Stimulated activated CD8-positive, alpha-beta memory T cell treated with anti-CD3 and anti-CD28 coated beads, Interleukin-7, amount 100 ng/mL, for 48 hours (primary cell): ENCODE measurements around the gene LONRF3.

Experiments
- DNase-seq, 2 donors: peaks; one replicate each; pipeline ENCODE4 v3.0.0-alpha.2; 2020; ENCODE audit warnings: low read depth in 1 of 2; ENCODE audit errors: extremely low read depth in 1 of 2

LONRF3 gene

DNA sequence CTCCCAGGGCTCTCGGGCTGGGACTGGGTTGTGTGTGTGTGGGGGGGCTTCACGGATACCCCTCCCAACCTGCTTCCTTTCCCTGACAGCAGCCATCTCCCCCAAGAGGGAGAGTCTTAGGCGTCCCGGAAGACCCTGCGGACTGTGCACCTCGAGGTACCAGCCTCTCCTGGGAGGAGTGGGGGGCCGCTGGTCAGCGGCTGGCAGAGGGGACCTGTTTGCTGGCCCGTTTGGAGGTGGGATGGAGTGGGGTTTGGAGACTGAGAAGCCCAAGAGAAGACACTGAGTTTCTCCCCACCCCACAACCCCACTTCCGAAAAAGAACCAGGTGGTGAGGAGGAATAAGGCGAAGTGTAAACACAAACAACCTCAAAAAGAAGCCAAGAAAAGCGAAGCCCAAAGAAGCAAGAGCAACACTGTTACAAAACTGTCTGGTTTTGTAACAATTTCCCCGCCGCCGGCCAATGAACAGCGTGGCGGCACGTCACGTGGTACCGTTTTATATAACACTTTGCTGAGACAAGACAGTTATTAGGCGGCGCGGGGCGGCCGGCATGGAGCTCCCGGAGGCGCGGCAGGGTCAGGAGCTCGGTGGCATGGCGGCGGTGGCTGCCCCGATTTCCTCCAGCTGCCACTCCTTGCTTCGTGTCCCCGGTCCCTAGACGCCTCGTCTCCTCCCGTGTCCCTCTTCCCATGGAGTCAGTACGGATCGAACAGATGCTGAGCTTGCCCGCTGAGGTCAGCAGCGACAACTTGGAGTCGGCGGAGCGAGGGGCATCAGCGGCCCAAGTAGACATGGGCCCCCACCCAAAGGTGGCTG is at the start of gene LONRF3:
LONRF3 (plus strand) TSS at position 531 of the 820 bp plus-strand sequence; CDS start at position 694, 163 bp downstream.
- DNase-seq, result peak in 1 of 2 donors; percentile 17

DNA sequence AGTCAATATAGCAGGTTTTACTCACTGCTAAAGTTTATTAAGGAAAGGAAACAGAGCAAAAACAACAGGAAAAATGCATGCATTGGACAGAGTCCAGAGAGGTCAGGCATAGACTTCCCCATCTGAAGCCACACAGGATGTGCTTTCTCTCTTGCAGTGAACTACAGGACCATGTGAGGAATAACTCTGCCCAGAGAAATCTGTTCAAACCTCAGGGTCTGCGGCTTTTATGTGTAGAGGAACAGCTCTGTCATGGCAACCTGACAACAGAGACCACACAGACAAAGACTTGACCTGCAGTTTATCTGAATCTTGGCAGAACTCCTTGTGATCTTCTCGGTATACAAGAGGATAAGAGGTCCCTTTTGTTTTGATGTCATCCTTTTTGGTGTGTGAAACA is 46.3 kb upstream of the LONRF3 start:
- DNase-seq, result no peak

DNA sequence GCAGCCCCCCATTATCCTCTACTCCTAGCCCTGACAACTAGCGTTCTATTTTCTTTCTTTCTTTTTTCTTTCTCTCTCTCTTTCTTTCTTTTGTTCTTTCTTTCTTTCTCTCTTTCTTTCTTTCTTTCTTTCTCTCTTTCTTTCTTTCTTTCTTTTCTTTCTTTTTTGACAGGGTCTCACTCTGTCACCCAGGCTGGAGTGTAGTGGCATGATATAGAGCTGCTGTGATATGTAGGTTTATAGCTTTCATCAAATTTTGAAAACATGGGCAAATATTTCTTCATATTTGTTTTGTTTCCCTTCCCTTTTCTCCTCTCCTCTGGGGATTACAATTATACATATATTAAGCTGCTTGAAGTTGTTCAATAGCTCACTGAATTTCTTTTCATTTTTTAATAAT is 39.1 kb upstream of the LONRF3 start:
- no peak for DNase-seq

DNA sequence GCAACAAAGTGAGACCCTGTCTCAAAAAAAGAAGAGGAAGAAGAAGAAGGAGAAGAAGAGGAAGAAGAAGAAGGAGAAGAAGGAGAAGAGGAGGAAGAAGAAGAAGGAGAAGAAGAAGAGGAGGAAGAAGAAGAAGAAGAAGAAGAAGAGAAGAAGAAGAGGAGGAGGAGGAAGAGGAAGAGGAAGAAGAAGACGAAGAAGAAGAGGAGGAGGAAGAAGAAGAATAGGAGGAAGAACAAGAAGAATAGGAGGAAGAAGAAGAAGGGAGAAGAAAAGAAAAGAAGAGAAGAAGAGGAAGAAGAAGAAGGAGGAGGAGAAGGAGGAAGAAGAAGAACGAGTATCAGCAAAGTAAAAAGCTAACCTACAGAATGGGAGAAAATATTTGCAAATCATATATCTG is 33.3 kb upstream of the LONRF3 start:
- no peak for DNase-seq

DNA sequence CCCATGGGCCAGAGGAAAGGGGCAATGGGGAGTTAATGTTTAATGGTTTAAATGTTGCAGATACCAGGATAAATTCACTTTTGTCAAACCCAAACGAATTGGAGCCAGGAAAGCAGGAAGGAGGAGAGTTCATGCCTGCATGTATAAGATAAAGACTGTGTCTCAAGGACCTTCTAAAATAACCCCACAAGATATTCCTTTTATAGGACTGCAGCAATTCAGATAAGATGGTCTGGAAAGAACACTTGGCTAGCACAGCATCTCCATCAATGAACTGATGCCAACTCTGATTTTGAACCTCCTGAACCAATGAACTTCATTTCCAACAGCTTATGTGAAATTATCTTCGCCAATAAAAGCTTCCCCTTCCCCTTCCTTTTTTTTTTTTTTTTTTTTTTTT is 31.3 kb upstream of the LONRF3 start:
- DNase-seq, result no peak

DNA sequence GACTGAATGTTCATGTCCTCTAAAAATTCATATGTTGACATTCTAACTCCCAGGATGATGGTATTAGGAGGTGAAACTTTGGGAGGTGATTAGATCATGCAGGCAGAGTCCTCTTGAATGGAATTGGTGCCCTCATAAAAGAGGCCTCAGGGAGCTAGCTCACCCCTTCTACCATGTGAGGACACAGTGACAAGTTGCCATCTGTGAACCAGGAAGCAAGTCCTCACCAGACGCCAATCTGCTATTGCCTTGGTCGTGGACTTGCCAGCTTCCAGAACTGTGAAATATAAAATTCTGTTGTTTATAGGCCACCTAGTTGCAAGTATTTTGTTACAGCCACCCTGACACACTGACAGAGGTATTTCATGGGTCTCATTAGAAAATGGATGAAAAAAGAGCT is 28.5 kb upstream of the LONRF3 start:
- no peak for DNase-seq

DNA sequence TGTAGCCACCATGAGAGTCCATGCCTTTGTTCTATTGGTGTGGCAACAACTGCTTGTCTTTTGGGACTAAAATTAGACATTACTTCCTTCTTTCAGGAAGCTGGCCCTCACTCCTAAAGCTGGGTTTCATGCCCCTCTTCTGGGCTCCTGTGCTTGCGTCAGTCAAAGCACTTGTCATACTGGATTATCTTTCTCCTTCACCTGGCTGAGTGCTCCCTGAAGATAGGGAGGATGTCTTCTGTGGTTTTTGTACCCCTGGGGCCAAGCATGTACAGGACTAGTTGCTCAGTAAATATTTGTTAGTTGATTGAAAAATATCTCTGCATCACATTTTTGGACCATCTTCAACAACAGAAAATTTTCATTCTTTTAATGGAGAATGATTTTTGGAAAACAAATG is 26.1 kb upstream of the LONRF3 start:
- no peak for DNase-seq

DNA sequence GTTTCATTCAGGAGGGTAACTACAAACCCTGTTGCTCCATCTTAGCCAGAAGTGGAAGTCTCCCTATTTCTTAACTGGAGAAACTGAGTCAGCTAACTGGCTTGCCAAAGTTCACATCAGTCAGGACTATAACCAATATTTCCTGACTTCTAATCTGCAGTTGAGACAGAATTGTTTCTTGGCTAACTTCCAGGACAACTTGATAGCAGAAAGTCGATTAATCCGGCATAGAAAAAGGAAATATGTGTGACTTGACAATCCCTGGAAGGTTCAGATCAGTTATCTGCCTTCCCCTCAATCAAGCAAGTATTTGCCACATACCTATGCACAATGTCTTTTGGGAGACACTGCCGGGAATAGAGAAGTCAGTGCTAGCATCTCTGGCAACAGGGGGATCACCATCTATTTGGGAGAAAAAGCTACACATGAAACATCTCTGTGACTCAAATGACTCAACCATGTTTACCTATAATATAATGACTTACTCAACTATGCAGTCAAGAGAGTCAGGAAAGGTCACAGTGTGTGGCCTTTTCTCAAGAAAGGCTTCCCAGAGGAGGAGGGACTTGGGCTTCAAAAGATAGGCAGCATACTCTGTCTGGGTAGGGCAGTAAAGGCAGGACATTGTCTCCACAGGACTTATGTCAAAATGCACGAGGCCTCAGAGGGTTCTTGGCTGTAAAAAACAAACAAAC is 12.4 kb upstream of the LONRF3 start:
- no peak for DNase-seq

DNA sequence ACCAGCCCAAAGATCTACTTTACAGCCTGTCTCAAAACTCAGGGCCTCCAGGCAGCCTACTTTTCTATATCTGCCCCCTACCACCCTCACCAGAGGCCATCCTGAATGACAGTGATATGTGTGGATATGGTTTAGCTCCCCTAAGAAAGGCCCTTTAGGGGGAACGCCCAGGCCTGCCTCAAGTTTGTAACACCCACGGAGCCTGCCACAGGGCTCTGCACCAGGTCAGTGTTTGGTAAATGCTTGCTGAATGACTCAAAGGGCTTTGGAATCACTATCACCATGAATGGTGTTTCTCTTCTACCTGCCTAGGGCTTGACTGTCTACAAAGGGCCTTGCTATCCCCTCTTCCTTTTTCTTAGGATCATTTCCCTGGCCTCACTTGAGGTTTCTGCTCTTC is 11.3 kb upstream of the LONRF3 start:
- no peak for DNase-seq

DNA sequence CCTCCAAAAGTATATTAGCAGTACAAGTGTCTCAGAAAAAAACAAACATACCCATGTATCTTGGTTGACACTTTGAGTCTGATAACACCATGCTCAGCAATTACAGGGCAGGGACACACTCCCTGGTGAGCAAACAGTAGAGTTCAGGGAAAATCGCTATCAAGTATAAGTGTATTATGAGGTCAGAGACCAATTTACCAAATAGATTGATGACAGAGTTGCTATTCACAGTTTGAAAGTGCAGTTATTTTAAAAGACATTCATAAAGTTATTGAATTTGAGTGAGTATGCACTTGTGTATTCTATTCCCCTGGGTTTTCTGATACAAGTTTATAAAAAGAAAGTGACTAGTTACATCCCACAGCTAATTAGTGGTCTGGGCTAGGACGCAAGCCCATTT is 10.2 kb upstream of the LONRF3 start:
- DNase-seq, result no peak

DNA sequence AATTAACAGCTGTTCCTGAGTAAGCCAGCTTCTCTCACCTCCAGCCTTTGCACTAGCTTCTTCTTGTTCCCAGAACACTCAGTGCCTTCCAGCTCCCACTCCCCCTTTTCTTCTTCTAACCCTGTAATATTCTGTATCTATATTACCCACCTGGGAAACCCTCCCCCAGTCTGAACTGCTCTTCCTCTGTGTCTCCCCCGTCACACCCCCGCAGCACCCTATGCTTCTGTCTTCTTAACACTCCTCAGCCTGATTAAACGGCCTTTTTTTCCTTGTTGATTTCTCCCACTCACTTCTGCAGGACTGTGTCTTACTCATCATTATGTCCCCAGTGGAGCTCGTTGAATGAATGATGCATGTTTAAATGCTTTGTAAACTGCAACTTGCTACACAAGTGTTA is 9.0 kb upstream of the LONRF3 start:
- DNase-seq, result no peak

DNA sequence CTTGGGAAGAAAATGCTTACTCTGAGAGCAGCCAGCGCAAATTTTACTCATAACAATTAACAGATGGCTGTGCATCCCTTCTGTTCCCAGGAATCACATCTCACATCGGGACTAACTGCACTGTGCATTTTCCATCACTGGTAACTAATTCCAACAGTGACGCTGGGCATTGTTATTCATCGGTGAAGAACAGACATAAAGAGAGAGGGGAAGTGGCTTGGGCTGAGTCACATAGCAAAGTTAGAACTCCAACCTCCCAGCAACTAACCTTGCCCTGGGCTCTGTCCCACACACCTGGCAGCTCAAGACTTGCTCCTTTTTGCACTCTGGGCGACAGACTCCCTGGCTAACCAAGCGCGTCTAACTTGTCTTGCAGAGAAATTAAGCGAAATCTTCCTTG is 6.4 kb upstream of the LONRF3 start:
- DNase-seq, result no peak

DNA sequence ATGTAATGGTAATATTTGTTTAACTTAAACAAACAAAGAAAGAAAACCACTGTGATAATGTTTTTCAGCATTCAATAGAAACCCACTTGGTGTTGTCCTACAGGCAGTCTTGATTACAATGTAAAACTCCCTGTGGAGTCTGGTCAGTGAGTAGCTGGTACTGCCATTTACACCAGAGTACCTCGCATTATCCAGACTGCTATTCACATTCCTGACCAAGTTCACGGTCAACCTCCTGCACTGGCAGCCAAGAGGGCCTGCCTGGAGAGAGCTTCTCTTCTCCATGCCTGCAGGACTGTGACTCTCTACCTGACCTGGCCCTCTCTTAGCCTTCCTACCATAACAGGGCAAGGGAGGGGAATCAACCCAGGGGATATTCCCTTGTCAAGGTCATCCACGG is 2.9 kb upstream of the LONRF3 start:
- no peak for DNase-seq

DNA sequence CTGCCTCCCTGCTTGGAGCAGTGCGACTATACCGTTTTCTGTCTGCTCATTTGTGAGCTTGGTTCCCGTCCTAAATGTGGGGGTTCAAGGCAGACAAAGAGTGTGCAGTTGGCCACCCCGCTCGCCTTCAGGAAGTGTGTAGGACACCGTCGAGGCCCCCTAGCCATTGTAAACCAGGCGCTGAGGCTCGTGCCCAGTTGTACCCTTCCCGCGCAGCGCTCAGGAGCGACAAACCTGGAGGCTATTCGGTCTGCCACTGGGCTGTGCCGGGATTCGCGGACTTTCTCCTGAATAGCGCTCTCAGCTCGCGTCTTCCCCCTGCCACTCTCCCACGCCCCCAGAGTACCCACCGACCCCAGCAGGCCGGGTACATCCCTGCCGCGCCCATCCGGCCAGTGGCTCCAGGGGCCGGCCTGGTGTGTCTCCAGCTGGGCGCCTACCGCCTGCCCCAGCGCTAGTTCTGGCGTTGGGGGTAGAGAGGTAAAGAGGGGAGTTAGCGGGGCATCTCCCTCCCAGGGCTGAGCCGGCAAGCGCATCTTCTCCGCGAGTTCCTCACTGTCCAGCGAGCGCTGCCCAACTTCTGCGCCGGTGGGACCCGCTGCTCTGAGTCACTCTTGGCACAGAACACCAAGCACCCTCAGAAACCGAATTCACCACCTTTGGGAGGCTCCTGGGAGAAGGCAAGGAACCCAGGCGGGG is 880 bp upstream of the LONRF3 start:
- DNase-seq, result no peak

DNA sequence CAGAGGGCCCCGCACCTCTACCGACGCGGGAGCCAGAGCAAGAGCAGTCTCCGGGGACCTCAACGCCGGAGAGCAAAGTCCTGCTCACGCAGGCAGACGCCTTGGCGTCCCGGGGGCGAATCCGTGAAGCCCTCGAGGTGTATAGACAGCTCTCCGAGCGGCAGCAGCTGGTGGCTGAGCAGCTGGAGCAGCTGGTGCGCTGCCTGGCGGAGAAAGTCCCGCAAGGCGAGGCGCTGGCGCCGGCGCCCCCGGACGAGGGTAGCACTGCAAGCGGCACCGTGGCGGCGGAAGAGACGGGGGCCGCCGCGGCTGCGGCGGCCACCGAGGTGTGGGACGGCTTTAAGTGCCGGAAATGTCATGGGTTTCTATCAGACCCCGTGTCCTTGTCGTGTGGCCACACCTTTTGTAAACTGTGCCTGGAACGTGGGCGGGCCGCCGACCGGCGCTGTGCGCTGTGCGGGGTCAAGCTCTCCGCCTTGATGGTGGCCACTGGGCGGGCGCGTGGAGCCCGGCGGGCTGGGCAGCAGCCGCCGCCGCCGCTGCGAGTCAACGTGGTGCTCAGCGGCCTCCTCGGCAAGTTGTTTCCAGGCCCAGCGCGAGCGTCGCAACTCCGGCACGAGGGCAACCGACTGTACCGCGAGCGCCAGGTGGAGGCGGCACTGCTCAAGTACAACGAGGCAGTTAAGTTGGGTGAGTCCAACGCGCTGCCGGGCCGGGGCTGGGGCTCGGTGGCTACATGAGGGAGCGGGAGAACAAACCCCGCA is 672 bp downstream of the LONRF3 start:
- peak in 1 of 2 donors; percentile 11 for DNase-seq

DNA sequence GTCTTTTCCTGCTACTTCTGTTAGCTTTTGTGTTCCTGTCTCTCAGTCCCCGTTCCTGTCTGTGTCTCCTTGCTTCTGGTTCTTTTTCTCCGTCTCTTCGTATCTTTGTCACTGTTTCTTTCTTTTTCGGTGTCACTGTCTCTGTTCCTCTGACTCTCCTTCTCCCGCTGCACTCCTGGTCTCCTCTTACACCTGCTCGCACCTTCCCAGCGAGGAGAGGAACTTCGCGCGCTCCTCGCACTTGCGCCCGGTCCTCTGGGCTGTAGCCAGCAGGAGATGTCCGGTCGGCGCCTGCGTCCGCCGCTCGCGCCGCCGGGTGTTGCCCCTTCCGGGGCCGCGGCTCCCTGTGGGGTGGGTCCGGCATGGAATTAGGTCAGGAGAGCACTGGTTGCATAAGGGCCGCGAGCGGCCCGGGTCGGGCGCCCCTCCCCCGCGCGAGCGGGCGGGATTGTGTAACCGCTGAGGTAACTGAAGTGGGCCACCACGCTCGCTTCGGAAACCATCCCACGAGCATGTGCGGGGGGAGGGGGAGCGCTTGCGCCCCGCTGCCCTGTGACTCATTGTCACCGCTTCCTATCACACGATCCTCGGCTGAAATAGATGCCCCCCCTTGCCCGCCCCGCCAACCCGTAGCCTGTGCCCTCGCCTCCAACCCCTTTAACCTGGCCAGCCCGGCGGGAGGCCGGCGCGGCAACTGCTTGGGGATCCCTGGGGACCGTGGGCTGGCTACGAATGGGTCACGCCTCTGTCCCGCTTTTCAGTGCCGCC is 1.6 kb downstream of the LONRF3 start:
- DNase-seq, result peak; percentile 32 to 47

DNA sequence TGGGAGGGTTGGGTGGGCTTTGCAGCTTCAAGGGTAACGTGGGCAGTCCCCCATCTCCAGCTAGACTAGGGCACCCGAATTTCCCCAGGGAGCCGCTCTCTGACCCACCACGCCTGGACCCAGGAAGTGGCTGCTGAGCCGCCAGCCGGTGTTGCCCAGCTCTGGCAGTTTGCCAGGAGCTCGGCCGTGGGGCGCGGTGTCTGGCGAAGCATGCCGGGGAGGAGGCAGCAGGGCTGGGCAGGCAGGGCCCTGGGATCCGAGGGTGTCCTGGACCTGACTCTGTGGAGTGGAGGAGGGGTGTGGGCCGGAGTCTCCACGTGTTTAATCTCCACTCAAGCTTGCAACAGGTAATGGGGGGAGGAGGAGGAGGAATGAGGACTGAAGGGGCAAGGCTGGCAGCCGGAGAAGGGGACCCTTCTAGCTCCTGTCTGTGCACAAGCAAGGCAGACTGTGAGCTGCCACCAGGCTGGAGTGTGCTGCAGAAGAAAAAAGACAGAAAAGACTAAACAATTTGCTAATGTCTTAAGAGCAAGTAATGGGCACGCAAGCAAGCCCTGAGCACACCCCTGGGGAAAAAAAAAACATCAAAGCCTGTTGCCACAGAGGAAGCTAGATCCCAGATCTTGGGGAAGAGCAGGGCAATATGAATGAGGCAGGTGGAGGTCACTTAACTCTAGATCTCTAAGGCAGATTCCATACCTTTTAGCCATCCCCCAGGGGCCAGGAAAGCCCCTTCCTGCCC is 2.4 kb downstream of the LONRF3 start:
- no peak for DNase-seq

DNA sequence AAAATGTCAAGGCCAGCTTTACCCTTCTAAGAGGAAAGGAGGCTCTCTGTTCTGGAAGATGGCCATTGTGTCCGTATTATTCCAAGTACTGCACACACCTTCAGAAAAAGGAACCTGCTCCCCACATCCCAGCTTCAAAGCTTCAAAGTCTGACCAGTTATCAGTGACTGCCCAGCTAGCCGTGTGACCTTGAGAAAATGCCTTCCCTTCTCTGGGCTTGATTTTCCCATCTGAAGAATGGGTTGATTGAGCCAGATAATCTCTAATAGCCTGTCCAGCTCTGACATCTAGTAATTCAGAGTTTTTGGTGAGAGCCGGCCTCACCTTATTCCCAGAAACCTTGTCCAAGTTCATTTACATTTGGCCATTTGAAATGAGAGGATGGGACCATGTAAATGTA is 3.0 kb downstream of the LONRF3 start:
- no peak for DNase-seq

DNA sequence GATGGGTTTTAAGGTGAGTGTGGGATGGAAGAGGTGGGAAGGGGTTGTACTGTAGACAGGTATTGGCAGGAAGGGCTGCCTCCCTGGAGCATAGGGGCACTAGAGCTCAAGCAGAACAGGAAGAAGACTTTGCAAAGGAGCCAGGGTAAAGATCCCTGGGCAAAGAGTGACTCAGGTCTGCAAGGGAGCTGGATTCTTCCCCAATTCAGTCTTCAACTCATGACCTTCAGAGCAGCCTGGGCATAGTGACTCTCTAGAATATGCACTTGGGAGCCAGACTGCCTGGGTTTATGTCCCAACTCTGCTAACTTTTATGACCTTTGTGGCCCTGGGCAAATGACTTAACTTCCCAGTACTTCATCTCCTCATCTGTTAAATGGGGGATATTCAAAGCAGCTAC is 4.0 kb downstream of the LONRF3 start:
- DNase-seq, result no peak

DNA sequence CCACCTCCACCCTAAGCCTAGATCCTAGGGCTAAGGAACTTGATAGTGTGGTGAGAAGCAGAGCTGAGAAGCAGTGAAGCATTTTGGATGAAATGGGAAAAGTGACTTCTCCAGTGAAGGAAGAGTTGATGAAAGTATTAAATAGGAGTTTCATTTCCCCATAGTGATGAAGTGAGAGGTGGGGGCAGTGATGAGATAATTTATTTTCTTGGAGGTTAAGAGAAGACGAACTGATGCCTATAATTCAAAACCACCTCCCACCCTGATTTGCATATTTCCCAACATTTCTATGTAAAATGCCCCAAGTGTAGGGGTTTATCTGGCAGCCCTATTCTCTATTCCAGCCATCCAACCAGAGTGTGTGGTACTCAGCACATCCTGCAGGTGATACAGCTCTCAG is 6.3 kb downstream of the LONRF3 start:
- no peak for DNase-seq
